ENCODE measurements around the gene NEK11. TPM values are rescaled to one million over a fixed set of nuclear protein-coding genes. Genes with fewer than 3 reads are reported as not detected.

Gene NEK11
- total RNA-seq, 1 donor from 2014 or later, result 6.2 TPM

- Mint-ChIP-seq H3K27me3 (ENCODE audit: unreplicated experiment) (no peaks in the 10 kb centered on the region), H3K27ac (ENCODE audit: unreplicated experiment) (no peak overlapping the region), H3K36me3 (ENCODE audit: unreplicated experiment) (no peaks in the 10 kb centered on the region), H3K4me1 (ENCODE audit: unreplicated experiment) (peaks cover 5% of the 10 kb centered on the region), H3K4me3 (ENCODE audit: unreplicated experiment) (no peak overlapping the region), H3K9me3 (ENCODE audit: unreplicated experiment) (no peaks in the 10 kb centered on the region)
- no peak for TF ChIP-seq CTCF (IDR thresholded peaks at IDR 0.05)
- DNase-seq (ENCODE audit: extremely low spot score, unreplicated experiment), result no peak
These were observed 83.4 kb downstream of the NEK11 start for GRCh38 chr3:131110087-131110486.

GRCh38 chr3:131114256-131114655, 87.6 kb downstream of the NEK11 start:
- no peak for DNase-seq (ENCODE audit: extremely low spot score, unreplicated experiment)
- Mint-ChIP-seq H3K4me1 (ENCODE audit: unreplicated experiment) (peaks cover 2% of the 10 kb centered on the region), H3K27ac (ENCODE audit: unreplicated experiment) (no peak overlapping the region), H3K36me3 (ENCODE audit: unreplicated experiment) (no peaks in the 10 kb centered on the region), H3K4me3 (ENCODE audit: unreplicated experiment) (no peak overlapping the region), H3K27me3 (ENCODE audit: unreplicated experiment) (no peaks in the 10 kb centered on the region), H3K9me3 (ENCODE audit: unreplicated experiment) (peaks cover 11% of the 10 kb centered on the region)
- no peak for TF ChIP-seq CTCF (IDR thresholded peaks at IDR 0.05)

- Mint-ChIP-seq H3K27me3 (ENCODE audit: unreplicated experiment) (no peaks in the 10 kb centered on the region), H3K4me3 (ENCODE audit: unreplicated experiment) (no peak overlapping the region), H3K4me1 (ENCODE audit: unreplicated experiment) (no peaks in the 10 kb centered on the region), H3K27ac (ENCODE audit: unreplicated experiment) (no peak overlapping the region), H3K36me3 (ENCODE audit: unreplicated experiment) (no peaks in the 10 kb centered on the region), H3K9me3 (ENCODE audit: unreplicated experiment) (peaks cover 21% of the 10 kb centered on the region)
- DNase-seq (ENCODE audit: extremely low spot score, unreplicated experiment), result no peak
- no peak for TF ChIP-seq CTCF (IDR thresholded peaks at IDR 0.05)
These were observed 99.0 kb downstream of the NEK11 start for GRCh38 chr3:131125684-131126083.

GRCh38 chr3:131140891-131141290, 114.2 kb downstream of the NEK11 start:
- Mint-ChIP-seq H3K4me3 (ENCODE audit: unreplicated experiment) (no peak overlapping the region), H3K4me1 (ENCODE audit: unreplicated experiment) (no peaks in the 10 kb centered on the region), H3K27ac (ENCODE audit: unreplicated experiment) (no peak overlapping the region), H3K27me3 (ENCODE audit: unreplicated experiment) (no peaks in the 10 kb centered on the region), H3K9me3 (ENCODE audit: unreplicated experiment) (peaks cover 5% of the 10 kb centered on the region), H3K36me3 (ENCODE audit: unreplicated experiment) (no peaks in the 10 kb centered on the region)
- no peak for TF ChIP-seq CTCF (IDR thresholded peaks at IDR 0.05)
- no peak for DNase-seq (ENCODE audit: extremely low spot score, unreplicated experiment)

- no peak for DNase-seq (ENCODE audit: extremely low spot score, unreplicated experiment)
- Mint-ChIP-seq H3K4me3 (ENCODE audit: unreplicated experiment) (no peak overlapping the region), H3K9me3 (ENCODE audit: unreplicated experiment) (peaks cover 5% of the 10 kb centered on the region), H3K36me3 (ENCODE audit: unreplicated experiment) (no peaks in the 10 kb centered on the region), H3K27ac (ENCODE audit: unreplicated experiment) (no peak overlapping the region), H3K27me3 (ENCODE audit: unreplicated experiment) (no peaks in the 10 kb centered on the region), H3K4me1 (ENCODE audit: unreplicated experiment) (no peaks in the 10 kb centered on the region)
- TF ChIP-seq CTCF (IDR thresholded peaks at IDR 0.05), result no peak
These were observed 115.1 kb downstream of the NEK11 start for GRCh38 chr3:131141770-131142169.

All from osteocyte (in vitro differentiated cells).